Activated CD4-positive, CD25-positive, alpha-beta regulatory T cell treated with anti-CD3 and anti-CD28 coated beads, Interleukin-2, amount 50 U/mL, for 72 hours (primary cell): ENCODE results near the gene SFT2D3.
A peak's percentile ranks its signal among the peaks of the same experiment; 100 is the strongest.

ENCODE experiments used
- DNase-seq: peaks from one replicate; pipeline ENCODE4 v3.0.0; 2021

The SFT2D3 gene

GRCh38 chr2:127664895-127665225 is 36.4 kb upstream of the SFT2D3 start:
- DNase-seq = peak; percentile 15

- no peak for DNase-seq
Measured at GRCh38 chr2:127665267-127665893, 35.9 kb upstream of the SFT2D3 start.

- no peak for DNase-seq
Measured at GRCh38 chr2:127669056-127669455, 32.2 kb upstream of the SFT2D3 start.

- no peak for DNase-seq
Measured at GRCh38 chr2:127670055-127670956, 31.0 kb upstream of the SFT2D3 start.

- no peak for DNase-seq
Measured at GRCh38 chr2:127670957-127671290, 30.4 kb upstream of the SFT2D3 start.

GRCh38 chr2:127671557-127672302 is 29.6 kb upstream of the SFT2D3 start:
- DNase-seq = no peak

- no peak for DNase-seq
Measured at GRCh38 chr2:127672341-127673224, 28.7 kb upstream of the SFT2D3 start.

- DNase-seq = no peak
Measured at GRCh38 chr2:127673291-127674069, 27.8 kb upstream of the SFT2D3 start.

GRCh38 chr2:127674241-127675209 is 26.8 kb upstream of the SFT2D3 start:
- DNase-seq = no peak

- DNase-seq = no peak
Measured at GRCh38 chr2:127675331-127676261, 25.7 kb upstream of the SFT2D3 start, which contains the start of gene LIMS2. LIMS2 (minus strand) TSS chr2:127675530; CDS start chr2:127675024, 506 bp downstream.

- DNase-seq = no peak
Measured at GRCh38 chr2:127676906-127677305, 24.4 kb upstream of the SFT2D3 start.

GRCh38 chr2:127678531-127678930 is 22.8 kb upstream of the SFT2D3 start:
- no peak for DNase-seq

- no peak for DNase-seq
Measured at GRCh38 chr2:127678991-127679390, 22.3 kb upstream of the SFT2D3 start.

GRCh38 chr2:127679680-127680361 is 21.5 kb upstream of the SFT2D3 start:
- DNase-seq = no peak

GRCh38 chr2:127680706-127681287 is 20.5 kb upstream of the SFT2D3 start:
- DNase-seq = no peak

GRCh38 chr2:127681288-127681804 is 20.0 kb upstream of the SFT2D3 start:
- no peak for DNase-seq

- no peak for DNase-seq
Measured at GRCh38 chr2:127681976-127682857, 19.1 kb upstream of the SFT2D3 start.
